ENCODE data around the gene ACVR1. TPM values are rescaled to one million over a fixed set of nuclear protein-coding genes. Genes with fewer than 3 reads are reported as not detected.

The ACVR1 gene
- total and polyA plus RNA-seq, 2 experiments from 2014 or later = 8.9 to 21.5 TPM

- TF ChIP-seq ETS1 (IDR thresholded peaks at IDR 0.05) (no peak), POLR2AphosphoS5 (IDR thresholded peaks at IDR 0.05; ENCODE audit: low read depth) (no peak), ZNF114 (CRISPR knock-in tag; IDR thresholded peaks at IDR 0.05) (no peak), CREB1 (CRISPR knock-in tag; IDR thresholded peaks at IDR 0.05; ENCODE audit: low read depth) (no peak), CTCF (conservative IDR thresholded peaks at IDR 0.05; ENCODE audit: low read depth in 2 of 2) (no peak), REST (IDR thresholded peaks at IDR 0.05; ENCODE audit: unreplicated experiment) (no peak), STAT1 (IDR thresholded peaks at IDR 0.05; ENCODE audit: unreplicated experiment) (no peak)
Observed at GRCh38 chr2:157727693-157728092, 148.4 kb downstream of the ACVR1 start (continued).

- H3K36me3 ChIP-seq (ENCODE audit: insufficient read depth) = peaks cover 10% of the 10 kb centered on the region; the same call in 1 of the 2 replicates
- no peak overlapping the region for H3K4me2 ChIP-seq
- Mint-ChIP-seq H3K36me3 (ENCODE audit: low read depth) (peaks cover 48% of the 10 kb centered on the region), H3K4me3 (no peak overlapping the region), H3K9me3 (peaks cover 18% of the 10 kb centered on the region), H3K27ac (no peak overlapping the region), H3K27me3 (ENCODE audit: insufficient read depth, low read depth, poor library complexity) (no peaks in the 10 kb centered on the region), H3K4me1 (no peaks in the 10 kb centered on the region)
- no peak overlapping the region for H3K4me3 ChIP-seq
- no peaks in the 10 kb centered on the region for H3K79me2 ChIP-seq (replicated peaks; ENCODE audit: insufficient read depth)
- H3K9me2 ChIP-seq (ENCODE audit: insufficient read depth) = 0 out of 2 replicates have a peak, but pooled peaks cover 4% of the 10 kb centered on the region
- H4K20me1 ChIP-seq (replicated peaks; ENCODE audit: insufficient read depth) = no peaks in the 10 kb centered on the region
- ATAC-seq = no peak
- no peaks in the 10 kb centered on the region for H3K27me3 ChIP-seq (ENCODE audit: insufficient read depth)
- no peaks in the 10 kb centered on the region for H3K4me1 ChIP-seq (ENCODE audit: insufficient read depth)
- no peak for DNase-seq (ENCODE audit: low spot score)
- H2AFZ ChIP-seq = no peak overlapping the region
- no peaks in the 10 kb centered on the region for H3F3A ChIP-seq (replicated peaks; ENCODE audit: low read depth)
- H3K27ac ChIP-seq (ENCODE audit: low read depth) = no peak overlapping the region
- TF ChIP-seq JUNB (IDR thresholded peaks at IDR 0.05; ENCODE audit: unreplicated experiment) (no peak), ZNF462 (CRISPR knock-in tag; IDR thresholded peaks at IDR 0.05) (no peak), CREB1 (CRISPR knock-in tag; IDR thresholded peaks at IDR 0.05; ENCODE audit: low read depth) (no peak), POLR2AphosphoS5 (IDR thresholded peaks at IDR 0.05; ENCODE audit: low read depth) (no peak), ZNF114 (CRISPR knock-in tag; IDR thresholded peaks at IDR 0.05) (no peak), NANOG (IDR thresholded peaks at IDR 0.05; ENCODE audit: borderline replicate concordance) (no peak), CTCF (conservative IDR thresholded peaks at IDR 0.05; ENCODE audit: low read depth in 2 of 2) (no peak), STAT1 (IDR thresholded peaks at IDR 0.05; ENCODE audit: unreplicated experiment) (no peak)
Observed at GRCh38 chr2:157726946-157727345, 149.2 kb downstream of the ACVR1 start.

Measured in GM23338 (cell line).